NB4 (cell line): ENCODE data around the gene SPRED3.

Source experiments
- DNase-seq: peaks from one replicate; pipeline ENCODE4 v3.0.0; 2010; ENCODE audit warnings: low read depth
- H3K4me3 ChIP-seq: one replicate; pipeline ENCODE4 v1.5.1; 2011; ENCODE audit warnings: mild to moderate bottlenecking, low read depth, low read length, moderate library complexity
- MAX ChIP-seq: IDR thresholded peaks from 2 replicates; pipeline ENCODE4 v1.6.1; 2011; ENCODE audit warnings: low read depth, low read length
- MYC ChIP-seq: IDR thresholded peaks from 2 replicates; pipeline ENCODE4 v1.6.1; 2011; ENCODE audit warnings: low read depth, low read length
- POLR2A ChIP-seq: IDR thresholded peaks from 2 replicates; pipeline ENCODE4 v1.6.1; 2011; ENCODE audit warnings: mild to moderate bottlenecking; ENCODE audit not compliant: insufficient read length; ENCODE audit errors: extremely low read depth
- TF ChIP-seq, protein P1 (sequence below): IDR thresholded peaks from one replicate; pipeline ENCODE4 v1.5.1; 2012; ENCODE audit warnings: low read depth, low read length

Gene SPRED3

DNA sequence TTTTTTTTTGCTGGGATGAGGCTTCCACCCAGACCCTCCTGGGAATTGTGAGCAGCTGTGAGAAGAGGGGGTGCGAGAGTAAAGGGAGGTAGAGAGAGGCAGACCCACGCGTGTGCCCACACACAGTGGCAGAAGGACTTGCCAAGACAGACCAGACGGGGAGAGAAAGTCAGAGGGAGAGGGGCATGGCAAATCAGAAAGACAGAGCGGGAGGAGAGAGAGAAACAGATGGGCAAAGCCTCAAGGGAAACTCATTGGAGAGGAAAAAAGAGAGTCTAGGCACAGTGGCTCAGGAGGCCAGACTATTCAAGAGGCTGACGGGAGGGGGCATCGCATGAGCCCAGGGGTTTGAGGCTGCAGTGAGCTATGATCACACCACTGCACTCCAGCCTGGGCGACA is 35.9 kb upstream of the SPRED3 start:
- DNase-seq: no peak
- TF ChIP-seq MAX: no peak
- TF ChIP-seq, protein P1, sequence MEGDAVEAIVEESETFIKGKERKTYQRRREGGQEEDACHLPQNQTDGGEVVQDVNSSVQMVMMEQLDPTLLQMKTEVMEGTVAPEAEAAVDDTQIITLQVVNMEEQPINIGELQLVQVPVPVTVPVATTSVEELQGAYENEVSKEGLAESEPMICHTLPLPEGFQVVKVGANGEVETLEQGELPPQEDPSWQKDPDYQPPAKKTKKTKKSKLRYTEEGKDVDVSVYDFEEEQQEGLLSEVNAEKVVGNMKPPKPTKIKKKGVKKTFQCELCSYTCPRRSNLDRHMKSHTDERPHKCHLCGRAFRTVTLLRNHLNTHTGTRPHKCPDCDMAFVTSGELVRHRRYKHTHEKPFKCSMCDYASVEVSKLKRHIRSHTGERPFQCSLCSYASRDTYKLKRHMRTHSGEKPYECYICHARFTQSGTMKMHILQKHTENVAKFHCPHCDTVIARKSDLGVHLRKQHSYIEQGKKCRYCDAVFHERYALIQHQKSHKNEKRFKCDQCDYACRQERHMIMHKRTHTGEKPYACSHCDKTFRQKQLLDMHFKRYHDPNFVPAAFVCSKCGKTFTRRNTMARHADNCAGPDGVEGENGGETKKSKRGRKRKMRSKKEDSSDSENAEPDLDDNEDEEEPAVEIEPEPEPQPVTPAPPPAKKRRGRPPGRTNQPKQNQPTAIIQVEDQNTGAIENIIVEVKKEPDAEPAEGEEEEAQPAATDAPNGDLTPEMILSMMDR: no peak
- no peak for TF ChIP-seq POLR2A
- TF ChIP-seq MYC: no peak
- no peak overlapping the region for H3K4me3 ChIP-seq

GRCh38 chr19:38355728-38356725 is 32.5 kb upstream of the SPRED3 start:
- H3K4me3 ChIP-seq: no peak overlapping the region
- no peak for DNase-seq
- TF ChIP-seq MYC: no peak
- TF ChIP-seq POLR2A: no peak
- TF ChIP-seq MAX: no peak
- TF ChIP-seq, protein P1: no peak

DNA sequence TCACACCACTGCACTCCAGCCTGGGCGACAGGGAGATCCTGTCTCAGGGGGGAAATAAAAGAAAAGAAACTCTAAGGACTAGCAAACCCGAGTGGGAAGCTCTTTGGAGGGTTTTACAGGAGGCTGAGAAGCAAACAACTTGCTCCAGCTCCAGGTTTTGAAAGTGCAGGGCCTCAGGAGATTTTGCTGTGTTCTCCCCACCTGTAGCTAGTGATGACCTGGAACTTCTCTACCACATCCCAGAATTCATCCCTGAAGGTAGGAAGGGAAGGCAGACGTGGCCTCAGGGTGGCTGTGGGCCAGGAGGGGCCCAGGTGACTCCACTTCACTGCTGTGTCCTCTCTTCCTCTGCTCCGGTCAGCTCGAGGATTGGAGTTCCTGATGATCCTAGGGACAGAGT is 30.4 kb upstream of the SPRED3 start:
- no peak overlapping the region for H3K4me3 ChIP-seq
- no peak for DNase-seq
- TF ChIP-seq, protein P1: no peak
- no peak for TF ChIP-seq MYC
- no peak for TF ChIP-seq POLR2A
- no peak for TF ChIP-seq MAX

DNA sequence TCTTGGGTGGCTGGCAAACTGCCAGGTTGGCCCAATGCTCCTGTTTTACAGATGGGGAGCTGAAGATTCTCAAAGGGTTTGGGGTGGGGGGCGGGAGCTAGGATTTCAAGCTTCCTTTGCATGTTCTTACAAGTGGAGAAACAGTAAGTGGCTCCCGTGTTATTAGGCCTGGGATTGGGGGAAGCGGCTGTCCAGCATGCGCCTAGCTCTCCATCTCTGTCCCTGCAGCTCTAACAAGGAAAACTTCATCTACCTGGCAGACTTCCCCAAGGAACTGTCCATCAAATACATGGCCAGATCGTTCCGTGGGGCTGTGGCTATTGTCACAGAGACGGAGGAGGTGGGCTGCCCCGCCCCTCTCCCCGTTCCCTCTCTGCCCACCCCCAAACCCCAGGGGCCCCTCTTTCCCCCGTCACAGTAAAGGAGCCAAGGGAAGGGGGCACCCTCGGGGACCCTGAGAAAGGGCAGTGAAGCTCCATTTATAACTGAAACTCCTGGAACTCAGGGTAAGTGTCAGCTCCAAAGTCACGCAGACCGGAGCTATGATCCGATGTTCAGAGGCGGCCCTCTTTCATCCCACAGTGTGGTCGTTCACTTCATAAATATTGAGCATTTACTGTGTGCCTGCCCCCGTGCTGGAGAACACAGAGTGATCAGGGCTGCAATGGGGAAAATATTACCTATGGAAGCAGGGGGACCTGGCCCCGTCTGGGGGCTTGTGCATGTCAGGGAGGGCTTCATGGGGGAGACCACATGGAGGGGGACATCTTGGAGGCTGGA is 29.1 kb upstream of the SPRED3 start:
- H3K4me3 ChIP-seq: no peak overlapping the region
- no peak for DNase-seq

DNA sequence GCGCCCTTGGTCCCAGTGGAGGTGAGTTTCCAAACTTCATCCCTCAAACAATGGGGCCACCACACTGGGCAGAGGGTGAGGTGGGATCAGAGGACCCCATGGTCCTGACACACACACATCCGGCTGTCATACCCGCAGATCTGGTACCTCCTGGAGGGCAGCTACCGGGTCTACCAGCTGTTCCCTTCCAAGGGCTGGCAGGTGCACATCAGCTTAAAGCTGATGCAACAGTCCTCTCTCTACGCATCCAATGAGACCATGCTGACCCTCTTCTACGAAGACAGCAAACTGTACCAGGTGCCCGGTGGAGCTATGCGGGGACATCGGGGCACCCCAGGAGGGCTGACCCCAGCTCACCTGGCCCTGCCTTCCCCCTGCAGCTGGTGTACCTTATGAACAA is 28.1 kb upstream of the SPRED3 start:
- no peak for DNase-seq
- H3K4me3 ChIP-seq: no peak overlapping the region
- TF ChIP-seq, protein P1: no peak
- TF ChIP-seq MYC: no peak
- no peak for TF ChIP-seq MAX
- TF ChIP-seq POLR2A: no peak

More for the DNA sequence above, 29.1 kb upstream of the SPRED3 start:
- TF ChIP-seq, protein P1: no peak
- TF ChIP-seq MYC: no peak
- TF ChIP-seq MAX: no peak
- TF ChIP-seq POLR2A: no peak
